Right hindlimb (tissue), 1 donor: Measurements from ENCODE around the gene SYNPO2.
"Not testable (repeated sequence)": the region's sequence is repeated elsewhere in the genome, so short reads cannot be mapped to it uniquely, and the experiment has no call there.

ENCODE experiments used
- DNase-seq: peaks from one replicate; pipeline ENCODE4 v3.0.0-alpha.2; 2018

The SYNPO2 gene

GRCh38 chr4:118888666-118889311 lies at the start of gene SYNPO2:
Gene SYNPO2, plus strand, starts transcription at chr4:118888854. Its CDS starts 183 bp downstream, at chr4:118889037.
- DNase-seq, result peak; percentile 83

- DNase-seq, result no peak
These were observed 49.3 kb upstream of the SYNPO2 start for GRCh38 chr4:118839221-118839927.

GRCh38 chr4:118842055-118842454 lies 46.6 kb upstream of the SYNPO2 start:
- DNase-seq, result no peak

GRCh38 chr4:118843237-118843636 lies 45.4 kb upstream of the SYNPO2 start:
- no peak for DNase-seq

- DNase-seq, result no peak
These were observed 43.1 kb upstream of the SYNPO2 start for GRCh38 chr4:118845552-118846050.

- DNase-seq, result no peak
These were observed 41.7 kb upstream of the SYNPO2 start for GRCh38 chr4:118846979-118847378.

GRCh38 chr4:118848242-118848641 lies 40.4 kb upstream of the SYNPO2 start:
- no peak for DNase-seq

- no peak for DNase-seq
These were observed 39.8 kb upstream of the SYNPO2 start for GRCh38 chr4:118848901-118849300.

GRCh38 chr4:118849867-118850487 lies 38.7 kb upstream of the SYNPO2 start:
- DNase-seq, result no peak

GRCh38 chr4:118850488-118851173 lies 38.0 kb upstream of the SYNPO2 start:
- no peak for DNase-seq

- no peak for DNase-seq
These were observed 30.9 kb upstream of the SYNPO2 start for GRCh38 chr4:118857760-118858159.

GRCh38 chr4:118858779-118859178 lies 29.9 kb upstream of the SYNPO2 start:
- no peak for DNase-seq

GRCh38 chr4:118865091-118865708 lies 23.5 kb upstream of the SYNPO2 start:
- DNase-seq, result no peak

- DNase-seq, result no peak
These were observed 22.2 kb upstream of the SYNPO2 start for GRCh38 chr4:118866442-118866841.

- no peak for DNase-seq
These were observed 21.2 kb upstream of the SYNPO2 start for GRCh38 chr4:118867311-118868067.

- peak; percentile 45 for DNase-seq
These were observed 18.8 kb upstream of the SYNPO2 start for GRCh38 chr4:118869808-118870342.

GRCh38 chr4:118872181-118872580 lies 16.5 kb upstream of the SYNPO2 start:
- no peak for DNase-seq

- DNase-seq, result no peak
These were observed 10.9 kb upstream of the SYNPO2 start for GRCh38 chr4:118877797-118878196.

GRCh38 chr4:118878507-118878906 lies 10.1 kb upstream of the SYNPO2 start:
- not testable (repeated sequence) for DNase-seq

GRCh38 chr4:118879409-118879808 lies 9.2 kb upstream of the SYNPO2 start:
- no peak for DNase-seq

- no peak for DNase-seq
These were observed 7.0 kb upstream of the SYNPO2 start for GRCh38 chr4:118881512-118882146.
